ENCODE results near the gene DNAH11. TPM values are rescaled to one million over a fixed set of nuclear protein-coding genes. Genes with fewer than 3 reads are reported as not detected.

The DNAH11 gene
- total RNA-seq, 1 donor from 2014 or later = 3.2 TPM

Other genes starting within 250 kb of the DNAH11 start
- 59.0 TPM for gene SP4, start 115.0 kb upstream of the DNAH11 start, total RNA-seq